Spleen (tissue), 11 donors: ENCODE results near the gene CDKN1B. TPM values are rescaled to one million over a fixed set of nuclear protein-coding genes. Genes with fewer than 3 reads are reported as not detected.
A peak's percentile ranks its signal among the peaks of the same experiment; 100 is the strongest.

Experiments used
- DNase-seq: peaks from one replicate; pipeline ENCODE4 v3.0.0-alpha.2; 2020
- H3K27ac ChIP-seq, 8 donors: fragments of 200-600 bp; sonication (generic) in 7 of 8; 1 replicate in 4 of 8; 2 replicates in 4 of 8; pipeline versions ENCODE4 v1.5.0 to v1.8.0; 2016 to 2021; ENCODE audit warnings: inconsistent platforms in 4 of 8, mild to moderate bottlenecking in 4 of 8, moderate library complexity in 1 of 8
- H3K27me3 ChIP-seq, 7 donors: fragments of 200-600 bp; sonication (generic) in 6 of 7; replicated peaks in 1 of 7; 1 replicate in 4 of 7; 2 replicates in 3 of 7; pipeline versions ENCODE4 v1.5.0 to v1.8.0; 2016 to 2021; ENCODE audit warnings: inconsistent platforms in 3 of 7, mild to moderate bottlenecking in 1 of 7
- H3K36me3 ChIP-seq, 6 donors: fragments of 200-600 bp; sonication (generic) in 5 of 6; 1 replicate in 4 of 6; 2 replicates in 2 of 6; pipeline versions ENCODE4 v1.5.0 to v1.8.0; 2016 to 2021; ENCODE audit warnings: inconsistent platforms in 2 of 6
- H3K4me1 ChIP-seq, 6 donors: fragments of 200-600 bp; sonication (generic) in 5 of 6; 1 replicate in 3 of 6; 2 replicates in 3 of 6; pipeline versions ENCODE4 v1.5.0 to v1.8.0; 2016 to 2021; ENCODE audit warnings: inconsistent platforms in 3 of 6
- H3K4me3 ChIP-seq, 8 donors: fragments of 200-600 bp; sonication (generic) in 7 of 8; 1 replicate in 4 of 8; 2 replicates in 4 of 8; pipeline versions ENCODE4 v1.5.0 to v1.8.0; 2016 to 2021; ENCODE audit warnings: inconsistent platforms in 4 of 8, mild to moderate bottlenecking in 4 of 8, moderate library complexity in 2 of 8
- H3K9me3 ChIP-seq, 8 donors: fragments of 200-600 bp; sonication (generic) in 7 of 8; 1 replicate in 4 of 8; 2 replicates in 4 of 8; pipeline versions ENCODE4 v1.5.0 to v1.8.0; 2016 to 2021; ENCODE audit warnings: inconsistent platforms in 4 of 8
- POLR2A ChIP-seq, 3 donors: fragments of 450-650 bp; IDR thresholded peaks; one replicate each; pipeline ENCODE4 v1.5.1; 2017; ENCODE audit warnings: antibody characterized with exemption in 3 of 3, mild to moderate bottlenecking in 1 of 3
- POLR2AphosphoS5 ChIP-seq, 3 donors: sonication (generic); formaldehyde crosslinking; IDR thresholded peaks; one replicate each; pipeline ENCODE4 v1.5.1; 2017; ENCODE audit warnings: antibody characterized with exemption in 3 of 3
- WGBS, 5 donors: extraction: QIAGEN DNeasy Blood & Tissue Kit in 3 of 5; methylation state at CpG; one replicate each; pipeline versions ENCODE4 v1.1.5 to v1.1.7; 2013 to 2018; 5-methylcytosine and 5-hydroxymethylcytosine counted together
- intact Hi-C: fragments of 100-400 bp; cut with DNase I; formaldehyde crosslinking; loops from one replicate; pipeline ENCODE4 v1.15.0; 2023; ENCODE audit warnings: low total_unique reads
- polyA plus RNA-seq, 3 donors: library from polyadenylated mRNA; stranded (reverse); fragments of 200-250 nt; gene quantifications; one replicate each; pipeline ENCODE4 v1.2.1, GENCODE V29; 2013
- total RNA-seq, 7 donors: library from RNA; depleted of rRNA in 3 of 7; stranded (reverse); fragments of >200 nt in 3 of 7; fragmentation: NEBNext Ultra II Directional in 4 of 7; extraction: Animal tissue kit (Norgen Biotek cat#: 25700) in 4 of 7; gene quantifications; one replicate each; pipeline versions ENCODE4 v1.1.0 to v1.2.1, GENCODE V29; 2016 to 2021
- TF ChIP-seq, protein P1 (sequence below), 11 experiments: fragments of 200-600 bp in 7 of 11; fragments of 450-650 bp in 4 of 11; sonication (generic) in 4 of 11; IDR thresholded peaks in 8 of 11; conservative IDR thresholded peaks in 3 of 11; 1 replicate in 7 of 11; 2 replicates in 4 of 11; pipeline versions ENCODE4 v1.4.0 to v1.8.0; 2016 to 2021; ENCODE audit warnings: antibody characterized with exemption in 11 of 11, inconsistent platforms in 4 of 11, mild to moderate bottlenecking in 1 of 11
- donor health status: healthy with polysubstance abuse.
- donor health status: DM: no; HTN: no; CAD: no; lungs with moderate emphysema.
- donor health status: DM: no; HTN: no; CAD: no.
- donor health status: Bipolar disorder and iron deficiency.
- donor health status: healthy.
- donor health status: DM: no; HTN: no; CAD: no.
- donor health status: DM: yes; HTN: yes; CAD: no.

The CDKN1B gene
- total and polyA plus RNA-seq, 10 donors, result 34.9 to 95.2 (median 74.7) TPM

DNA sequence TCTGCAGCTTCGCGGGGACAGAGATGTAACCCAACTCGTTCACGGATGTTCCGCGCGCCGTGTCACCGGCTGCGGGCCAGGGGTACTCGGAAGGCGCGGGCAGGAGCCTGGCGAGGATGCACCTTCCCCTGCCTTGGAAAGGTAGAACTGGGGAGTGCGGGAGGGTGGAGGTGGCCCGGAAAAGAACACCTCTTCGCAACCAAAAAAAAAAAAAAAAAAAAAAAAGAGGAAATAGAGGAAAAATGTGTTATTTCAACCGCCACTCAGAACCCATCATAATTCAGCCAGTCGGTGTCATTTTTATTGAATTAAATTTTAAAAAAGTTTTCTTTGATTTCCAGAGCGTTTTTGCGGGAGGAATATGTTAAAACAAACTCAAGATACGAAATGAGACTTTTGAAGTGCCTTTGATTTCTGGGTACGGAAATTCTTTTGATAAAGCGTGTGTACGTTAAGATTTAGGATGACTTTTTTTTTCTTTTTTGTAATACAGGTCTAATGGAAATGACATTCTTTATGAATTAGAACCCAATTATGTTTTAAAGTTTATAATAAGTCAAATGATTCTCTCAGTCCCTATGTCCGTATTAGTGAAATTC, 8.9 kb downstream of the CDKN1B start:
- no peak for DNase-seq
- H3K36me3 ChIP-seq, result peaks cover 0 to 13% (median 3%) of the 10 kb centered on the region in 6 donors
- peaks cover 25 to 64% (median 41%) of the 10 kb centered on the region in 6 donors for H3K4me1 ChIP-seq
- WGBS, 5 donors, result 1 to 2% (median 1%) methylated on average over 26 of the region's 26 CpGs
- intact Hi-C loops, result no loop called here
- TF ChIP-seq POLR2A (IDR thresholded peaks at IDR 0.05), result no peak
- TF ChIP-seq, protein P1, sequence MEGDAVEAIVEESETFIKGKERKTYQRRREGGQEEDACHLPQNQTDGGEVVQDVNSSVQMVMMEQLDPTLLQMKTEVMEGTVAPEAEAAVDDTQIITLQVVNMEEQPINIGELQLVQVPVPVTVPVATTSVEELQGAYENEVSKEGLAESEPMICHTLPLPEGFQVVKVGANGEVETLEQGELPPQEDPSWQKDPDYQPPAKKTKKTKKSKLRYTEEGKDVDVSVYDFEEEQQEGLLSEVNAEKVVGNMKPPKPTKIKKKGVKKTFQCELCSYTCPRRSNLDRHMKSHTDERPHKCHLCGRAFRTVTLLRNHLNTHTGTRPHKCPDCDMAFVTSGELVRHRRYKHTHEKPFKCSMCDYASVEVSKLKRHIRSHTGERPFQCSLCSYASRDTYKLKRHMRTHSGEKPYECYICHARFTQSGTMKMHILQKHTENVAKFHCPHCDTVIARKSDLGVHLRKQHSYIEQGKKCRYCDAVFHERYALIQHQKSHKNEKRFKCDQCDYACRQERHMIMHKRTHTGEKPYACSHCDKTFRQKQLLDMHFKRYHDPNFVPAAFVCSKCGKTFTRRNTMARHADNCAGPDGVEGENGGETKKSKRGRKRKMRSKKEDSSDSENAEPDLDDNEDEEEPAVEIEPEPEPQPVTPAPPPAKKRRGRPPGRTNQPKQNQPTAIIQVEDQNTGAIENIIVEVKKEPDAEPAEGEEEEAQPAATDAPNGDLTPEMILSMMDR (IDR thresholded peaks at IDR 0.05 in 8 of 11, conservative IDR thresholded peaks at IDR 0.05 in 3 of 11), result no peak
- TF ChIP-seq POLR2AphosphoS5 (IDR thresholded peaks at IDR 0.05), result peak in 2 of 3 donors; percentile 64 to 91
- H3K9me3 ChIP-seq, result no peaks in the 10 kb centered on the region
- H3K4me3 ChIP-seq, result peak overlapping the region; percentile 54 to 94 (median 60)
- H3K27me3 ChIP-seq, result no peaks in the 10 kb centered on the region
- peak overlapping the region; percentile 99 to 100 (median 100) for H3K27ac ChIP-seq

DNA sequence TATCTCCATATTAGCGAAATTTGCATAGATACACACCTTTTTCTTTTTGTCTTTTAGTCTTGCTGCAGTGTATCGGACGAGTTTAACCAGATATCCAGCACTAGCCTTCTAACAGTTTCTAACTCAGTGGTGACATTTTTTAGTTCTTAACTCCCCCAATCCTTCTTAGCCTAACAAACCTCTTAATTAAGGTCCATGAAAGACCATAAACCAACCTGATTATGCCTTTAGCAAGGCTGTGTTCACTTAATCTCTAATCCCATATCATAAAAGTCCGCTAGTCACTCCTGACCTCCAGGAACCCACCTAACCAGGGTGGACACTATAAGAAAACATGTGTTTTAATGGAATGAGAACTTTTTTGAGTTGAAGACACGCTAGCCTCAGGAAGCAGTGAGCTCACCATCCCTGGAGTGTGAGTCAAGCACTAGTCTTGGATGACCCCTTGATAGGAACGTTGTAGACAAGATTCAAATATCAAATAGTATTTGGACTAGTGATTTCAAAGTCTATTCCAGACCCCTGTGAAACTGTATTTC, 9.5 kb downstream of the CDKN1B start:
- Histone ChIP-seq H3K4me3 (peak overlapping the region; percentile 54 to 94 (median 60)), H3K4me1 (peaks cover 20 to 58% (median 36%) of the 10 kb centered on the region in 6 donors), H3K36me3 (peaks cover 0 to 11% (median 0%) of the 10 kb centered on the region in 6 donors), H3K27me3 (no peaks in the 10 kb centered on the region), H3K27ac (peak overlapping the region; percentile 99 to 100 (median 100)), H3K9me3 (no peaks in the 10 kb centered on the region)
- TF ChIP-seq POLR2A (IDR thresholded peaks at IDR 0.05) (no peak), POLR2AphosphoS5 (IDR thresholded peaks at IDR 0.05) (no peak)
- TF ChIP-seq, protein P1 (IDR thresholded peaks at IDR 0.05 in 8 of 11, conservative IDR thresholded peaks at IDR 0.05 in 3 of 11), result no peak
- no peak for DNase-seq
- 9 to 26% (median 22%) methylated on average over 6 of the region's 6 CpGs for WGBS, 5 donors
- intact Hi-C loops, result no loop called here

DNA sequence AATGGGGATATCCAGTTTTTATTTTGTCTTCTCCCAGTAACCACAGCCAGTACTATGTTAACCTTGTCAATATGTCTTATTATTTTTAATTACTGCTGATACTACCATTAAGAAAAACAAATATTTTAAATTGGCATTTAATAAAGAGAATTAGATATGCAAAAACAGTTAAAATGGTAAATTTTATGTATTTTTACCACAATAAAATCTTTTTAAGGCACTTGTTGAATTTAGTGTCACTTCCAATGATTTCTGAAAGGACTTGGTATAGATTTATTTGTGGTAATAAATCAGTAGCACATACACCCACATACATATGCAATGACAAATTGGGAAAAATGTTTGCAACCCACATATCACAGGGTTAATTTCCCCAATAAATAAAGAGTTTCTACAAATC, 14.0 kb downstream of the CDKN1B start:
- no peak overlapping the region for H3K27ac ChIP-seq
- H3K4me1 ChIP-seq, result peaks cover 17 to 63% (median 35%) of the 10 kb centered on the region in 6 donors
- TF ChIP-seq, protein P1 (IDR thresholded peaks at IDR 0.05 in 8 of 11, conservative IDR thresholded peaks at IDR 0.05 in 3 of 11), result no peak
- no peak for TF ChIP-seq POLR2AphosphoS5 (IDR thresholded peaks at IDR 0.05)
- no peak for TF ChIP-seq POLR2A (IDR thresholded peaks at IDR 0.05)
- no peak overlapping the region for H3K4me3 ChIP-seq
- no peak for DNase-seq
- no peaks in the 10 kb centered on the region for H3K27me3 ChIP-seq
- peaks cover 0 to 4% (median 0%) of the 10 kb centered on the region in 6 donors for H3K36me3 ChIP-seq
- intact Hi-C loops, result loop anchor here (10.0 kb wide), 1 partner anchor 356 kb away; no protein-coding TSS in a partner anchor
- no peaks in the 10 kb centered on the region for H3K9me3 ChIP-seq

DNA sequence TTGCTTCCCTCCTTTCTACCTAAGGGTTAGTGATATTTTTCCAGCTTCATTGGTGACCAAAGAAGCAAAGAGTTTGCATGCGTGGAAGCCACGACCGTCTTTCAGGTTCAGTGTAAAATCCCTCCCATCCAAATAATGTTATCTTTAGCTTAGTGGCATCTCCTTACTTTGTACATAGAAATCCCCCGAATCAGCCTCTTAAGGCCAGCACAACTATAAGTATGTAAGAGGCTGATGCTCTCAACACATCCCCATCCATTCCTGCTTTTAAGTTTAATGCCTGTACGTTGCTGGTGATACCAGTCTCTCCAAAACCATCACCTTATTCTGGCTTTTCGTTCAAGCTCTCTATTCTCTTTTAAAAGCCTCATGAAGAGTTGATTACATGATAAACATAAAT, 14.6 kb downstream of the CDKN1B start:
- Histone ChIP-seq H3K4me3 (no peak overlapping the region), H3K36me3 (peaks cover 0 to 4% (median 0%) of the 10 kb centered on the region in 6 donors), H3K27me3 (no peaks in the 10 kb centered on the region), H3K9me3 (no peaks in the 10 kb centered on the region), H3K27ac (no peak overlapping the region), H3K4me1 (peaks cover 17 to 63% (median 34%) of the 10 kb centered on the region in 6 donors)
- WGBS, 5 donors, result 91 to 95% (median 93%) methylated on average over 6 of the region's 6 CpGs
- TF ChIP-seq POLR2A (IDR thresholded peaks at IDR 0.05), result no peak
- intact Hi-C loops, result loop anchor here (10.0 kb wide), 1 partner anchor 357 kb away; no protein-coding TSS in a partner anchor
- no peak for DNase-seq
